ENCODE data around the gene EMP3. TPM values are rescaled to one million over a fixed set of nuclear protein-coding genes. Genes with fewer than 3 reads are reported as not detected.
"Not testable (repeated sequence)": the region's sequence is repeated elsewhere in the genome, so short reads cannot be mapped to it uniquely, and the experiment has no call there.

Gene EMP3
- total RNA-seq, 2 experiments from 2014 or later, result 21.1 to 33.8 TPM

DNA sequence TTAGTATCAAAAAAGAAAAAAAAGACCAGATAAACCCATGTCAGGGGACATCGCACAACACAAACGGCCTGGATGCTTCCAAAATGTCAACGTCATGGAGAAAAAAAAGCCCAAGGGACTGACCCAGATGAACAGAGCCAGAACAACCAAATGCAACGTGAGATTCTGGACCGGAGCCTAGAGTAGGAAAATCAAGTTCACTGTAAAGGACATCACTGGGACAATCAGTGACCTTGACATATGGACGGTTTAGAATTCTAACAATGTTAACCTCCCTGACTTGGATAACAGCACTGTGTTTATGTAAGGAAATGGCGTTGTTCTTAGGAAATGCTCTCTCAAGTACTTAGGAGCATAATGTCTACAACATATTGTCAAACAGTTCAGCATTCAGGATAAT, 15.1 kb upstream of the EMP3 start:
- DNase-seq (ENCODE audit: low spot score), result no peak
- no peaks in the 10 kb centered on the region for H4K20me1 ChIP-seq (ENCODE audit: insufficient read depth, low read length)
- no peaks in the 10 kb centered on the region for H3K9me3 ChIP-seq (ENCODE audit: low read length)
- H3K4me3 ChIP-seq (ENCODE audit: low read depth, low read length, poor library complexity, severe bottlenecking), result no peak overlapping the region
- no peaks in the 10 kb centered on the region for H3K79me2 ChIP-seq (ENCODE audit: insufficient read depth, low read depth, low read length)
- POLR2A ChIA-PET, result no interaction called here
- no peak overlapping the region for H3K4me2 ChIP-seq (ENCODE audit: low read length)
- CTCF ChIA-PET (ENCODE audit: unreplicated experiment), result no interaction called here
- TF ChIP-seq, protein P1, sequence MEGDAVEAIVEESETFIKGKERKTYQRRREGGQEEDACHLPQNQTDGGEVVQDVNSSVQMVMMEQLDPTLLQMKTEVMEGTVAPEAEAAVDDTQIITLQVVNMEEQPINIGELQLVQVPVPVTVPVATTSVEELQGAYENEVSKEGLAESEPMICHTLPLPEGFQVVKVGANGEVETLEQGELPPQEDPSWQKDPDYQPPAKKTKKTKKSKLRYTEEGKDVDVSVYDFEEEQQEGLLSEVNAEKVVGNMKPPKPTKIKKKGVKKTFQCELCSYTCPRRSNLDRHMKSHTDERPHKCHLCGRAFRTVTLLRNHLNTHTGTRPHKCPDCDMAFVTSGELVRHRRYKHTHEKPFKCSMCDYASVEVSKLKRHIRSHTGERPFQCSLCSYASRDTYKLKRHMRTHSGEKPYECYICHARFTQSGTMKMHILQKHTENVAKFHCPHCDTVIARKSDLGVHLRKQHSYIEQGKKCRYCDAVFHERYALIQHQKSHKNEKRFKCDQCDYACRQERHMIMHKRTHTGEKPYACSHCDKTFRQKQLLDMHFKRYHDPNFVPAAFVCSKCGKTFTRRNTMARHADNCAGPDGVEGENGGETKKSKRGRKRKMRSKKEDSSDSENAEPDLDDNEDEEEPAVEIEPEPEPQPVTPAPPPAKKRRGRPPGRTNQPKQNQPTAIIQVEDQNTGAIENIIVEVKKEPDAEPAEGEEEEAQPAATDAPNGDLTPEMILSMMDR (conservative IDR thresholded peaks at IDR 0.05; ENCODE audit: low read length), result no peak
- TF ChIP-seq EZH2phosphoT487 (IDR thresholded peaks at IDR 0.05; ENCODE audit: borderline replicate concordance, low read depth, low read length), result no peak
- no TSS peak for BruUV-seq (replicated peaks)
- no peak overlapping the region for H2AFZ ChIP-seq (ENCODE audit: low read length)
- no peak overlapping the region for H3K27ac ChIP-seq (ENCODE audit: low read depth, low read length, poor library complexity, severe bottlenecking)
- no peaks in the 10 kb centered on the region for H3K36me3 ChIP-seq (ENCODE audit: insufficient read depth, low read length)
- H3K4me1 ChIP-seq (ENCODE audit: insufficient read depth, low read length, poor library complexity, severe bottlenecking), result peaks cover 12% of the 10 kb centered on the region
- H3K9me2 ChIP-seq (ENCODE audit: insufficient read depth, low read length), result no peaks in the 10 kb centered on the region
- intact Hi-C loops (cut with micrococcal nuclease; ENCODE audit: unreplicated experiment), result no loop called here

DNA sequence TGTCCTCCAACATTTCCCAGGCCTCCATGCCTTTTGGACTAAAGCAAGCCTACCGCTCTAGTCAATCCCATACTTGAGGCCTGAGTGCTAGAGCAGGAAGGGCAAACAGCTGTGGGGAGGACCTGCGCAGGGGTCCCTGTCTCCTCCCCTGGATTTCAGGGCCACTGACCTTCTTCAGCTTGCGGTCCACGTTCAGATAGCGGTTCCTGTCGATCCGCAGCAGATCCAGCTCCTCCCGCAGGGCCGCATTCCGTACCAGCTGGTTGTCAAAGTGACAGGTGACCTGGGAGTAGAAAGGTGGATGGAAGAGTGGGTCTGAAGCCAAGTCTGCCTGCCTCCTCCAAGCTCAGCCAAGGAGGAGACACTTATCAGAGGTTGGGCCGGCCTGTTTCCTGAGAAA, 14.0 kb upstream of the EMP3 start:
- CTCF ChIA-PET (ENCODE audit: unreplicated experiment), result no interaction called here

GRCh38 chr19:48315712-48316111, 9.6 kb upstream of the EMP3 start:
- no peaks in the 10 kb centered on the region for H3K36me3 ChIP-seq (ENCODE audit: insufficient read depth, low read length)
- no peak overlapping the region for H3K4me2 ChIP-seq (ENCODE audit: low read length)
- CTCF ChIA-PET (ENCODE audit: unreplicated experiment), result no interaction called here
- POLR2A ChIA-PET, result no interaction called here
- H3K9me2 ChIP-seq (ENCODE audit: insufficient read depth, low read length), result no peaks in the 10 kb centered on the region
- BruUV-seq (replicated peaks), result no TSS peak
- no peaks in the 10 kb centered on the region for H3K9me3 ChIP-seq (ENCODE audit: low read length)
- intact Hi-C loops (cut with micrococcal nuclease; ENCODE audit: unreplicated experiment), result no loop called here
- H3K27ac ChIP-seq (ENCODE audit: low read depth, low read length, poor library complexity, severe bottlenecking), result no peak overlapping the region
- no peaks in the 10 kb centered on the region for H3K79me2 ChIP-seq (ENCODE audit: insufficient read depth, low read depth, low read length)
- H3K4me1 ChIP-seq (ENCODE audit: insufficient read depth, low read length, poor library complexity, severe bottlenecking), result peaks cover 9% of the 10 kb centered on the region
- no peak for DNase-seq (ENCODE audit: low spot score)
- H4K20me1 ChIP-seq (ENCODE audit: insufficient read depth, low read length), result no peaks in the 10 kb centered on the region
- H2AFZ ChIP-seq (ENCODE audit: low read length), result no peak overlapping the region
- H3K4me3 ChIP-seq (ENCODE audit: low read depth, low read length, poor library complexity, severe bottlenecking), result no peak overlapping the region
- TF ChIP-seq, protein P1 (conservative IDR thresholded peaks at IDR 0.05; ENCODE audit: low read length), result no peak
- no peak for TF ChIP-seq EZH2phosphoT487 (IDR thresholded peaks at IDR 0.05; ENCODE audit: borderline replicate concordance, low read depth, low read length)

More for the DNA sequence above, 14.0 kb upstream of the EMP3 start:
- Histone ChIP-seq H3K4me3 (ENCODE audit: low read depth, low read length, poor library complexity, severe bottlenecking) (no peak overlapping the region), H3K9me2 (ENCODE audit: insufficient read depth, low read length) (no peaks in the 10 kb centered on the region), H4K20me1 (ENCODE audit: insufficient read depth, low read length) (no peaks in the 10 kb centered on the region), H3K4me1 (ENCODE audit: insufficient read depth, low read length, poor library complexity, severe bottlenecking) (peaks cover 12% of the 10 kb centered on the region), H3K36me3 (ENCODE audit: insufficient read depth, low read length) (no peaks in the 10 kb centered on the region), H3K4me2 (ENCODE audit: low read length) (no peak overlapping the region), H3K9me3 (ENCODE audit: low read length) (no peaks in the 10 kb centered on the region), H3K79me2 (ENCODE audit: insufficient read depth, low read depth, low read length) (no peaks in the 10 kb centered on the region), H3K27ac (ENCODE audit: low read depth, low read length, poor library complexity, severe bottlenecking) (no peak overlapping the region), H2AFZ (ENCODE audit: low read length) (no peak overlapping the region)
- no peak for TF ChIP-seq EZH2phosphoT487 (IDR thresholded peaks at IDR 0.05; ENCODE audit: borderline replicate concordance, low read depth, low read length)
- TF ChIP-seq, protein P1 (conservative IDR thresholded peaks at IDR 0.05; ENCODE audit: low read length), result no peak
- POLR2A ChIA-PET, result no interaction called here
- DNase-seq (ENCODE audit: low spot score), result no peak
- no TSS peak for BruUV-seq (replicated peaks)
- intact Hi-C loops (cut with micrococcal nuclease; ENCODE audit: unreplicated experiment), result no loop called here

DNA sequence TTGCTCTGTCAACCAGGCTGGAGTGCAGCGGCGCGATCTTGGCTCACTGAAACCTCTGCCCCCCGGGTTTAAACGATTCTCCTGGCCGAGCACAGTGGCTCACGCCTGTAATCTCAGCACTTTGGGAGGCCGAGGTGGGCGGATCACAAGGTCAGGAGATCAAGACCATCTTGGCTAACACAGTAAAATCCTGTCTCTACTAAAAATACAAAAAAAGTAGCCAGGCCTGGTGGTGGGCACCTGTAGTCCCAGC, 7.7 kb upstream of the EMP3 start:
- DNase-seq (ENCODE audit: low spot score); H3K4me3 ChIP-seq (ENCODE audit: low read depth, low read length, poor library complexity, severe bottlenecking); BruUV-seq (replicated peaks); H2AFZ ChIP-seq (ENCODE audit: low read length); H3K9me3 ChIP-seq (ENCODE audit: low read length); H3K79me2 ChIP-seq (ENCODE audit: insufficient read depth, low read depth, low read length); CTCF ChIA-PET (ENCODE audit: unreplicated experiment); H3K36me3 ChIP-seq (ENCODE audit: insufficient read depth, low read length); H3K27ac ChIP-seq (ENCODE audit: low read depth, low read length, poor library complexity, severe bottlenecking); H4K20me1 ChIP-seq (ENCODE audit: insufficient read depth, low read length); H3K4me2 ChIP-seq (ENCODE audit: low read length); intact Hi-C loops (cut with micrococcal nuclease; ENCODE audit: unreplicated experiment); H3K9me2 ChIP-seq (ENCODE audit: insufficient read depth, low read length): not testable (repeated sequence)
- peaks cover 19% of the 10 kb centered on the region for H3K4me1 ChIP-seq (ENCODE audit: insufficient read depth, low read length, poor library complexity, severe bottlenecking)
- POLR2A ChIA-PET, result interaction anchor here (1.3 kb wide), 1 partner anchor 16 kb away, joined by 3 read pairs; no protein-coding TSS in a partner anchor
